IMR-90 (cell line): ENCODE data around the gene CAPSL. TPM values are rescaled to one million over a fixed set of nuclear protein-coding genes. Genes with fewer than 3 reads are reported as not detected.

ENCODE experiments used
- ATAC-seq: fragments of 200-7000 bp; cut with Tn5 transposase; 2 replicates; pipeline ENCODE4 v1.9.1; 2020; ENCODE audit warnings: low read depth, mild to moderate bottlenecking, moderate library complexity
- BruUV-seq: library from RNA; stranded (reverse); fragments of 400-500 nt; replicated peaks from 2 replicates; lab custom pipeline; 2021; lab: Mats Ljungman, UMichigan
- CTCF ChIA-PET: fragments of 300-600 bp; formaldehyde crosslinking; extraction: SDS; loops from one replicate; lab custom pipeline; 2021; ENCODE audit warnings: antibody characterized with exemption; lab: Yijun Ruan, JAX
- POLR2A ChIA-PET: fragments of 300-600 bp; sonication (Branson Sonifier 250); formaldehyde crosslinking; loops from one replicate; lab custom pipeline; 2022; ENCODE audit warnings: antibody characterized with exemption; ENCODE audit not compliant: unreplicated experiment; lab: Charles Lee
- DNase-seq: peaks from one replicate; pipeline ENCODE4 v3.0.0; 2013
- H2AFZ ChIP-seq: replicated peaks from 2 replicates; pipeline ENCODE3; 2013; ENCODE audit warnings: low read length, mild to moderate bottlenecking; ENCODE audit not compliant: poor library complexity
- H2AK5ac ChIP-seq: 2 replicates; pipeline ENCODE4 v1.6.1; 2013; ENCODE audit warnings: low read depth, low read length, inconsistent platforms
- H2AK9ac ChIP-seq: replicated peaks from 2 replicates; pipeline ENCODE3; 2013; ENCODE audit warnings: mild to moderate bottlenecking, low read depth, low read length, moderate library complexity; ENCODE audit not compliant: poor library complexity
- H2BK120ac ChIP-seq: 2 replicates; pipeline ENCODE4 v1.6.1; 2013; ENCODE audit warnings: low read depth, low read length, inconsistent platforms
- H2BK15ac ChIP-seq: 3 replicates; pipeline ENCODE4 v1.6.1; 2013; ENCODE audit warnings: low read depth, low read length, inconsistent platforms
- H2BK20ac ChIP-seq: 2 replicates; pipeline ENCODE4 v1.6.1; 2013; ENCODE audit warnings: low read depth, mild to moderate bottlenecking, inconsistent platforms, low read length, moderate library complexity
- H2BK5ac ChIP-seq: 2 replicates; pipeline ENCODE4 v1.6.1; 2013; ENCODE audit warnings: mild to moderate bottlenecking, low read depth, low read length, inconsistent platforms; ENCODE audit not compliant: poor library complexity, severe bottlenecking
- H3K14ac ChIP-seq: replicated peaks from 2 replicates; pipeline ENCODE4 v1.6.1; 2013; ENCODE audit warnings: low read depth, low read length, inconsistent platforms
- H3K18ac ChIP-seq: 2 replicates; pipeline ENCODE4 v1.6.1; 2013; ENCODE audit warnings: low read depth, low read length, control low read depth
- H3K23ac ChIP-seq: 2 replicates; pipeline ENCODE4 v1.6.1; 2013; ENCODE audit warnings: low read depth, low read length, inconsistent platforms
- H3K27ac ChIP-seq: 2 replicates; pipeline ENCODE4 v1.5.1; 2013; ENCODE audit warnings: mild to moderate bottlenecking, control low read depth, low read length; ENCODE audit not compliant: insufficient read depth
- H3K27me3 ChIP-seq: 2 replicates; pipeline ENCODE4 v1.6.1; 2013; ENCODE audit warnings: low read length; ENCODE audit not compliant: control insufficient read depth, insufficient read depth
- H3K36me3 ChIP-seq: 2 replicates; pipeline ENCODE4 v1.6.1; 2013; ENCODE audit warnings: low read length, mixed read lengths; ENCODE audit not compliant: control insufficient read depth, insufficient read depth
- H3K4ac ChIP-seq: 2 replicates; pipeline ENCODE4 v1.6.1; 2013; ENCODE audit warnings: low read depth, low read length, inconsistent platforms
- H3K4me1 ChIP-seq: 2 replicates; pipeline ENCODE4 v1.6.1; 2013; ENCODE audit warnings: low read length, mixed read lengths; ENCODE audit not compliant: control insufficient read depth, insufficient read depth
- H3K4me2 ChIP-seq: 2 replicates; pipeline ENCODE4 v1.6.1; 2013; ENCODE audit warnings: low read depth, mild to moderate bottlenecking, control low read depth, low read length, moderate library complexity
- H3K4me3 ChIP-seq: 2 replicates; pipeline ENCODE4 v1.5.1; 2013; ENCODE audit warnings: low read depth, mild to moderate bottlenecking, control low read depth, low read length, moderate library complexity; ENCODE audit not compliant: insufficient read depth
- H3K56ac ChIP-seq: 2 replicates; pipeline ENCODE4 v1.6.1; 2013; ENCODE audit warnings: low read length, inconsistent platforms; ENCODE audit not compliant: insufficient read depth; ENCODE audit errors: extremely low read depth
- H3K79me1 ChIP-seq, 2 experiments: 2 replicates each; pipeline ENCODE4 v1.6.1; 2013; ENCODE audit warnings: low read length in 2 of 2, inconsistent platforms in 1 of 2, low read depth in 1 of 2
- H3K9ac ChIP-seq: 2 replicates; pipeline ENCODE4 v1.6.1; 2013; ENCODE audit warnings: low read depth, low read length, control low read depth
- H3K9me1 ChIP-seq: 2 replicates; pipeline ENCODE4 v1.6.1; 2013; ENCODE audit warnings: low read length, inconsistent platforms; ENCODE audit not compliant: insufficient read depth
- H3K9me3 ChIP-seq: 2 replicates; pipeline ENCODE4 v1.6.1; 2013; ENCODE audit warnings: low read length; ENCODE audit not compliant: control insufficient read depth, insufficient read depth
- H4K20me1 ChIP-seq: 2 replicates; pipeline ENCODE4 v1.6.1; 2013; ENCODE audit warnings: low read length, inconsistent platforms; ENCODE audit not compliant: insufficient read depth
- H4K5ac ChIP-seq: 2 replicates; pipeline ENCODE4 v1.6.1; 2013; ENCODE audit warnings: mild to moderate bottlenecking, low read depth, low read length, control low read depth
- H4K8ac ChIP-seq, 2 experiments: 2 replicates each; pipeline ENCODE4 v1.6.1; 2013; ENCODE audit warnings: low read depth in 2 of 2, low read length in 2 of 2, control low read depth in 1 of 2, inconsistent platforms in 1 of 2
- H4K91ac ChIP-seq: 2 replicates; pipeline ENCODE4 v1.6.1; 2013; ENCODE audit warnings: low read depth, low read length, inconsistent platforms; ENCODE audit not compliant: insufficient read depth
- BHLHE40 ChIP-seq: fragments of 150-350 bp; IDR thresholded peaks from 2 replicates; pipeline ENCODE4 v1.6.1; 2016; ENCODE audit warnings: mild to moderate bottlenecking, low read depth, low read length
- CEBPB ChIP-seq: IDR thresholded peaks from 2 replicates; pipeline ENCODE4 v1.6.1; 2012; ENCODE audit warnings: low read depth, low read length, improper control_type of control experiment
- CHD1 ChIP-seq: IDR thresholded peaks from 2 replicates; pipeline ENCODE4 v1.6.1; 2012; ENCODE audit warnings: low read depth, low read length, improper control_type of control experiment
- FOS ChIP-seq: fragments of 150-350 bp; IDR thresholded peaks from 2 replicates; pipeline ENCODE4 v1.6.1; 2016; ENCODE audit warnings: low read depth, low read length
- MAFK ChIP-seq: IDR thresholded peaks from 2 replicates; pipeline ENCODE4 v1.6.1; 2012; ENCODE audit warnings: low read depth, low read length, improper control_type of control experiment
- MAZ ChIP-seq: IDR thresholded peaks from 2 replicates; pipeline ENCODE4 v1.6.1; 2012; ENCODE audit warnings: low read depth, mild to moderate bottlenecking, low read length, improper control_type of control experiment, moderate library complexity, borderline replicate concordance
- RAD21 ChIP-seq: IDR thresholded peaks from 2 replicates; pipeline ENCODE4 v1.6.1; 2012; ENCODE audit warnings: low read length, improper control_type of control experiment
- RCOR1 ChIP-seq: IDR thresholded peaks from 2 replicates; pipeline ENCODE4 v1.6.1; 2012; ENCODE audit warnings: mild to moderate bottlenecking, low read length, improper control_type of control experiment; ENCODE audit not compliant: insufficient replicate concordance
- RFX5 ChIP-seq: IDR thresholded peaks from 2 replicates; pipeline ENCODE4 v1.8.0; 2012; ENCODE audit warnings: low read depth, mild to moderate bottlenecking, low read length, moderate library complexity
- WGBS, 2 experiments: methylation state at CpG; one replicate each; pipeline versions ENCODE4 v1.1.5 to v1.1.7; 2013; ENCODE audit warnings: missing lambda C conversion rate in 2 of 2; ENCODE audit not compliant: insufficient read length in 1 of 2; ENCODE audit errors: extremely low coverage in 2 of 2; 5-methylcytosine and 5-hydroxymethylcytosine counted together
- dilution Hi-C: fragments of 300-500 bp; cut with HindIII; formaldehyde crosslinking; loops from one replicate; pipeline ENCODE4 v1.14.3; 2018; ENCODE audit warnings: low sequenced_read_pairs; ENCODE audit not compliant: unreplicated experiment
- in situ Hi-C: fragments of 300-500 bp; cut with MboI; formaldehyde crosslinking; loops from 3 replicates; pipeline ENCODE4 v1.14.3; 2019; ENCODE audit warnings: low sequenced_read_pairs, inconsistent platforms, mixed read lengths
- intact Hi-C: fragments of 100-400 bp; cut with micrococcal nuclease; formaldehyde crosslinking; loops from 2 replicates; pipeline ENCODE4 v1.10.0; 2022
- polyA plus RNA-seq, 3 experiments: library from polyadenylated mRNA; depleted of rRNA; stranded (reverse); fragments of >200 nt; gene quantifications; 2 replicates each; pipeline ENCODE4 v1.2.3, GENCODE V29; 2012; ENCODE audit warnings: low replicate concordance in 1 of 3
- total RNA-seq: library from RNA; depleted of rRNA; stranded (reverse); fragments of >200 nt; gene quantifications from 2 replicates; pipeline ENCODE4 v1.2.3, GENCODE V29; 2012
- TF ChIP-seq, protein P1 (sequence below): conservative IDR thresholded peaks from 2 replicates; pipeline ENCODE4 v1.5.1; 2012; ENCODE audit warnings: mild to moderate bottlenecking, low read depth, low read length, improper control_type of control experiment

CAPSL gene
- total and polyA plus RNA-seq, 2 of the 4 experiments (the other 2 are of a cell fraction), result 0.09 TPM; not detected in 1

DNA sequence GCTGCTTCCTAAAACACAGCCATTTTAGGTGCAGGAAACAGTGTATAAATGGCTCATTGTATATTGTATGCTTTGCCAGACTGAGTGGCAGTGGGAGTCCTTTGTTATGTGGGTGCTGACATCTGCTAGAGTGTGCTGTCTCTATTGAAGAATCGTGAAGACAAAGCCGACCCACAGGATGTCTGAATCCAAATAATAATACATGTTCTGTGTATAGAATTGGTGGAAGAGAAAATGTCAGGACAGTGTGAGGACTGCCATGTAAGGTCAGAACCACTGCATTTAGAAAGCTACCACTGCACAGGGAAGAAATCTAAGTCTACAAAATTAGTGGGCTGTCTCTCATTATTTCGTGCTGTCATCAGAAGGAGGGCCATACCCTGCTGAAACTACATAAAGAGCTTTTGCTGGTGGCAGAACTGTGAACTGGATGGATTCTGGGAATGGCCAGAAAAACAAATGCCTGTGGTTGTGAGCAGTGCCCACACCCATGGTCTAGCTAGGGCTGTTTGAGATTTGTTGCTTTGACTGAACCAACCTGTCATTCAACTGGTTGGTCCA lies 79.2 kb downstream of the CAPSL start:
- Histone ChIP-seq H3K9me3 (no peaks in the 10 kb centered on the region), H4K20me1 (no peaks in the 10 kb centered on the region), H2AFZ (peak overlapping the region; percentile 48), H3K36me3 (peaks cover 9% of the 10 kb centered on the region), H3K18ac (peak overlapping the region; percentile 90), H3K4me2 (peak overlapping the region; percentile 95), H4K5ac (peak overlapping the region; percentile 96), H3K9me1 (peaks cover 6% of the 10 kb centered on the region; the same call in 1 of the 2 replicates), H3K56ac (peak overlapping the region; percentile 79), H2AK9ac (peak overlapping the region; percentile 65), H2AK5ac (peak overlapping the region; percentile 65), H3K79me1 (peaks cover 11 to 29% of the 10 kb centered on the region in 2 experiments), H2BK120ac (peak overlapping the region; percentile 87), H4K8ac (peak overlapping the region; percentile 82 to 88), H4K91ac (peak overlapping the region; percentile 85), H3K23ac (peak overlapping the region; percentile 14), H2BK5ac (peak overlapping the region; percentile 99), H3K9ac (peak overlapping the region; percentile 54; the same call in 1 of the 2 replicates), H2BK20ac (peak overlapping the region; percentile 88), H3K4ac (peak overlapping the region; percentile 89), H3K4me1 (peaks cover 14% of the 10 kb centered on the region), H3K27me3 (no peaks in the 10 kb centered on the region), H3K4me3 (peak overlapping the region; percentile 37; the same call in 1 of the 2 replicates), H3K14ac (peak overlapping the region; percentile 74), H3K27ac (peak overlapping the region; percentile 27), H2BK15ac (peak overlapping the region; percentile 91)
- whole genome bisulfite sequencing, 2 experiments, result no CpG with 5 or more reads among the region's 3 CpGs
- TF ChIP-seq CEBPB (no peak), MAFK (no peak), FOS (no peak), RCOR1 (no peak), BHLHE40 (no peak), RAD21 (no peak), MAZ (no peak), CHD1 (no peak), RFX5 (no peak)
- TF ChIP-seq, protein P1, sequence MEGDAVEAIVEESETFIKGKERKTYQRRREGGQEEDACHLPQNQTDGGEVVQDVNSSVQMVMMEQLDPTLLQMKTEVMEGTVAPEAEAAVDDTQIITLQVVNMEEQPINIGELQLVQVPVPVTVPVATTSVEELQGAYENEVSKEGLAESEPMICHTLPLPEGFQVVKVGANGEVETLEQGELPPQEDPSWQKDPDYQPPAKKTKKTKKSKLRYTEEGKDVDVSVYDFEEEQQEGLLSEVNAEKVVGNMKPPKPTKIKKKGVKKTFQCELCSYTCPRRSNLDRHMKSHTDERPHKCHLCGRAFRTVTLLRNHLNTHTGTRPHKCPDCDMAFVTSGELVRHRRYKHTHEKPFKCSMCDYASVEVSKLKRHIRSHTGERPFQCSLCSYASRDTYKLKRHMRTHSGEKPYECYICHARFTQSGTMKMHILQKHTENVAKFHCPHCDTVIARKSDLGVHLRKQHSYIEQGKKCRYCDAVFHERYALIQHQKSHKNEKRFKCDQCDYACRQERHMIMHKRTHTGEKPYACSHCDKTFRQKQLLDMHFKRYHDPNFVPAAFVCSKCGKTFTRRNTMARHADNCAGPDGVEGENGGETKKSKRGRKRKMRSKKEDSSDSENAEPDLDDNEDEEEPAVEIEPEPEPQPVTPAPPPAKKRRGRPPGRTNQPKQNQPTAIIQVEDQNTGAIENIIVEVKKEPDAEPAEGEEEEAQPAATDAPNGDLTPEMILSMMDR, result no peak
- DNase-seq, result peak; percentile 28
- in situ Hi-C loops, result no loop called here
- ATAC-seq, result peak; percentile 32
- ChIA-PET CTCF (interaction anchor here (1.3 to 3.8 kb wide), 4 partner anchors 14 to 208 kb away, joined by 5 to 12 read pairs (median 6); no protein-coding TSS in a partner anchor), POLR2A (interaction anchor here (0.7 kb wide), 1 partner anchor 209 kb away, joined by 5 read pairs; no protein-coding TSS in a partner anchor)
- dilution Hi-C loops, result no loop called here
- BruUV-seq, result no TSS peak
- intact Hi-C loops, result loop anchor here (2.0 to 5.0 kb wide), 4 partner anchors 26 to 207 kb away; no protein-coding TSS in a partner anchor
